B cell (primary cell): Measurements from ENCODE around the gene CNNM3.
"Not testable (repeated sequence)": the region's sequence is repeated elsewhere in the genome, so short reads cannot be mapped to it uniquely, and the experiment has no call there.

ENCODE experiments used
- EZH2 ChIP-seq: IDR thresholded peaks from 2 replicates; pipeline ENCODE4 v1.6.1; 2012; ENCODE audit warnings: borderline replicate concordance, low read depth, mild to moderate bottlenecking, moderate library complexity, low read length; ENCODE audit not compliant: insufficient read depth, poor library complexity, severe bottlenecking
- TF ChIP-seq, protein P1 (sequence below): fragments of 200-600 bp; IDR thresholded peaks from one replicate; pipeline ENCODE4 v1.8.0; 2022; ENCODE audit warnings: antibody characterized with exemption, mild to moderate bottlenecking

DNA sequence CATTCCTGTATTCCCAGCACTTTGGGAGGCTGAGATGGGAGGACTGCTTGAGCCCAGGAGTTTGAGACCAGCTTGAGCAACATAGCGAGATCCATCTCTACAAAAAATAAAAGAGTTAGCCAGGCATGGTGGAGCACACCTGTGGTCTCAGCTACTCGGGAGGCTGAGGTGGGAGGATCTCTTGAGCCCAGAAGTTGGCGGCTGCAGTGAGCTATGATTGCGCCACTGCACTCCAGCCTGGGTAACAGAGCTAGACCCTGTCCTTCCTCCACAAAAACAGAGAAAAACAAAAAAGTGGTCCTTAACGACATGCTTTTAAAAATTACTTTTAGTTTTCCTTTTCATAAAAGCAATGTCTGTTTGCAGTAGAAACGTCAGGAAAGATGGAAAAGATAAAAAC is 19.6 kb upstream of the CNNM3 start:
- TF ChIP-seq EZH2, result not testable (repeated sequence)
- TF ChIP-seq, protein P1, sequence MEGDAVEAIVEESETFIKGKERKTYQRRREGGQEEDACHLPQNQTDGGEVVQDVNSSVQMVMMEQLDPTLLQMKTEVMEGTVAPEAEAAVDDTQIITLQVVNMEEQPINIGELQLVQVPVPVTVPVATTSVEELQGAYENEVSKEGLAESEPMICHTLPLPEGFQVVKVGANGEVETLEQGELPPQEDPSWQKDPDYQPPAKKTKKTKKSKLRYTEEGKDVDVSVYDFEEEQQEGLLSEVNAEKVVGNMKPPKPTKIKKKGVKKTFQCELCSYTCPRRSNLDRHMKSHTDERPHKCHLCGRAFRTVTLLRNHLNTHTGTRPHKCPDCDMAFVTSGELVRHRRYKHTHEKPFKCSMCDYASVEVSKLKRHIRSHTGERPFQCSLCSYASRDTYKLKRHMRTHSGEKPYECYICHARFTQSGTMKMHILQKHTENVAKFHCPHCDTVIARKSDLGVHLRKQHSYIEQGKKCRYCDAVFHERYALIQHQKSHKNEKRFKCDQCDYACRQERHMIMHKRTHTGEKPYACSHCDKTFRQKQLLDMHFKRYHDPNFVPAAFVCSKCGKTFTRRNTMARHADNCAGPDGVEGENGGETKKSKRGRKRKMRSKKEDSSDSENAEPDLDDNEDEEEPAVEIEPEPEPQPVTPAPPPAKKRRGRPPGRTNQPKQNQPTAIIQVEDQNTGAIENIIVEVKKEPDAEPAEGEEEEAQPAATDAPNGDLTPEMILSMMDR, result not testable (repeated sequence)
